Neural crest cell (in vitro differentiated cells): ENCODE data around the gene NAV2. TPM values are rescaled to one million over a fixed set of nuclear protein-coding genes. Genes with fewer than 3 reads are reported as not detected.

ENCODE experiments used
- DNase-seq: peaks from one replicate; pipeline ENCODE4 v3.0.0; 2021; ENCODE audit warnings: low read depth, mixed read lengths, low spot score
- H3K27ac Mint-ChIP-seq: one replicate; pipeline ENCODE4 v1.8.0; 2021; ENCODE audit warnings: mild to moderate bottlenecking, mixed read lengths; ENCODE audit not compliant: unreplicated experiment
- H3K27me3 Mint-ChIP-seq: 2 replicates; pipeline ENCODE4 v1.8.0; 2021; ENCODE audit warnings: low read depth, mild to moderate bottlenecking, mixed read lengths
- H3K36me3 Mint-ChIP-seq: 2 replicates; pipeline ENCODE4 v1.8.0; 2021; ENCODE audit warnings: low read depth, mild to moderate bottlenecking, mixed read lengths
- H3K4me1 Mint-ChIP-seq: 2 replicates; pipeline ENCODE4 v1.8.0; 2021; ENCODE audit warnings: mixed read lengths
- H3K4me3 Mint-ChIP-seq: one replicate; pipeline ENCODE4 v1.8.0; 2021; ENCODE audit warnings: mild to moderate bottlenecking, mixed read lengths
- H3K9me3 Mint-ChIP-seq: 2 replicates; pipeline ENCODE4 v1.8.0; 2021; ENCODE audit warnings: mixed read lengths
- CTCF ChIP-seq: fragments of 200-600 bp; sonication (generic); conservative IDR thresholded peaks from 2 replicates; pipeline ENCODE4 v1.5.0; 2021; ENCODE audit warnings: antibody characterized with exemption, mild to moderate bottlenecking
- total RNA-seq: library from RNA; stranded (reverse); gene quantifications from 2 replicates; pipeline ENCODE4 v1.2.1, GENCODE V29; 2021

The NAV2 gene
- total RNA-seq, 1 donor from 2014 or later: 14.1 TPM

GRCh38 chr11:19820100-19820499, 107.5 kb downstream of the NAV2 start:
- no peak for DNase-seq
- peaks cover 2% of the 10 kb centered on the region for H3K36me3 Mint-ChIP-seq
- no peaks in the 10 kb centered on the region for H3K9me3 Mint-ChIP-seq
- no peaks in the 10 kb centered on the region for H3K27me3 Mint-ChIP-seq
- H3K4me1 Mint-ChIP-seq: peaks cover 32% of the 10 kb centered on the region
- no peak for TF ChIP-seq CTCF
- peak overlapping the region; percentile 15 for H3K27ac Mint-ChIP-seq
- no peak overlapping the region for H3K4me3 Mint-ChIP-seq

GRCh38 chr11:19821412-19821875, 108.8 kb downstream of the NAV2 start:
- Mint-ChIP-seq H3K4me1 (peaks cover 28% of the 10 kb centered on the region), H3K27me3 (no peaks in the 10 kb centered on the region), H3K9me3 (no peaks in the 10 kb centered on the region), H3K4me3 (no peak overlapping the region), H3K36me3 (peaks cover 2% of the 10 kb centered on the region), H3K27ac (no peak overlapping the region)
- DNase-seq: no peak
- TF ChIP-seq CTCF: no peak

- DNase-seq: no peak
- Mint-ChIP-seq H3K4me3 (no peak overlapping the region), H3K36me3 (peaks cover 2% of the 10 kb centered on the region), H3K27ac (no peak overlapping the region), H3K4me1 (peaks cover 31% of the 10 kb centered on the region), H3K9me3 (no peaks in the 10 kb centered on the region), H3K27me3 (no peaks in the 10 kb centered on the region)
- no peak for TF ChIP-seq CTCF
Measured at GRCh38 chr11:19821993-19822392, 109.4 kb downstream of the NAV2 start.

GRCh38 chr11:19822531-19822930, 109.9 kb downstream of the NAV2 start:
- Mint-ChIP-seq H3K4me3 (no peak overlapping the region), H3K27me3 (no peaks in the 10 kb centered on the region), H3K9me3 (no peaks in the 10 kb centered on the region), H3K4me1 (peaks cover 35% of the 10 kb centered on the region), H3K27ac (no peak overlapping the region), H3K36me3 (peaks cover 2% of the 10 kb centered on the region)
- no peak for DNase-seq
- no peak for TF ChIP-seq CTCF

- no peaks in the 10 kb centered on the region for H3K36me3 Mint-ChIP-seq
- peaks cover 37% of the 10 kb centered on the region for H3K4me1 Mint-ChIP-seq
- H3K27me3 Mint-ChIP-seq: no peaks in the 10 kb centered on the region
- no peaks in the 10 kb centered on the region for H3K9me3 Mint-ChIP-seq
- no peak overlapping the region for H3K4me3 Mint-ChIP-seq
- peak overlapping the region; percentile 35 for H3K27ac Mint-ChIP-seq
- no peak for TF ChIP-seq CTCF
- DNase-seq: no peak
Measured at GRCh38 chr11:19826606-19827005, 114.0 kb downstream of the NAV2 start.
